HG02623 (cell line): ENCODE measurements around the gene LRTM2.

Source experiments
- ATAC-seq: cut with Tn5 transposase; IDR thresholded peaks from one replicate; pipeline ENCODE4 v1.9.1; 2021; ENCODE audit warnings: moderate library complexity; ENCODE audit not compliant: unreplicated experiment

LRTM2 gene

GRCh38 chr12:1829306-1829900, 9.0 kb downstream of the LRTM2 start:
- ATAC-seq, result no peak

DNA sequence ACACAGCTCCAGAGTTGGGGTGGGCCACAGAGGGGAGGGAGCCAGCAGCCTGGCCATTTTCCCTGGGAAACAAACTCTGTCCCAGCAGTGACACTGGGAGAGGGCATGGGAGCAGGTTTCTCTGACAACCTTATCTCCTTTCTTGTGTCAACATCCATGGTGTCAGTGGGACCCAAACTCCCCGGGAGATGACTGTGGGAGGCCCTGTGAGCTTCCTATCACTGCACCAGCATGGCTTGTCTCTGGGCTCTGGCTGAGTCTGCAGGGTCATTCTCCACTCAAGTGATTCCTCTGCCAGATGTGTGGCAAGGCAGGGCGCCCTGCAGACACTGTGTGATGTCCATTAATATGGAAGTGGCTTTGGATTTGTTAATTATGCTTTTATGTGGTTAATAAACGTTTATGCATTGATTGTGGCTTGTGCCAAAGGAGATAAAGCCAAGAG, 10.1 kb downstream of the LRTM2 start:
- ATAC-seq, result no peak

- no peak for ATAC-seq
Observed at GRCh38 chr12:1830981-1831963, 10.9 kb downstream of the LRTM2 start.

GRCh38 chr12:1832801-1833595, 12.6 kb downstream of the LRTM2 start:
- ATAC-seq, result no peak

- no peak for ATAC-seq
Observed at GRCh38 chr12:1833596-1834028, 13.2 kb downstream of the LRTM2 start.

DNA sequence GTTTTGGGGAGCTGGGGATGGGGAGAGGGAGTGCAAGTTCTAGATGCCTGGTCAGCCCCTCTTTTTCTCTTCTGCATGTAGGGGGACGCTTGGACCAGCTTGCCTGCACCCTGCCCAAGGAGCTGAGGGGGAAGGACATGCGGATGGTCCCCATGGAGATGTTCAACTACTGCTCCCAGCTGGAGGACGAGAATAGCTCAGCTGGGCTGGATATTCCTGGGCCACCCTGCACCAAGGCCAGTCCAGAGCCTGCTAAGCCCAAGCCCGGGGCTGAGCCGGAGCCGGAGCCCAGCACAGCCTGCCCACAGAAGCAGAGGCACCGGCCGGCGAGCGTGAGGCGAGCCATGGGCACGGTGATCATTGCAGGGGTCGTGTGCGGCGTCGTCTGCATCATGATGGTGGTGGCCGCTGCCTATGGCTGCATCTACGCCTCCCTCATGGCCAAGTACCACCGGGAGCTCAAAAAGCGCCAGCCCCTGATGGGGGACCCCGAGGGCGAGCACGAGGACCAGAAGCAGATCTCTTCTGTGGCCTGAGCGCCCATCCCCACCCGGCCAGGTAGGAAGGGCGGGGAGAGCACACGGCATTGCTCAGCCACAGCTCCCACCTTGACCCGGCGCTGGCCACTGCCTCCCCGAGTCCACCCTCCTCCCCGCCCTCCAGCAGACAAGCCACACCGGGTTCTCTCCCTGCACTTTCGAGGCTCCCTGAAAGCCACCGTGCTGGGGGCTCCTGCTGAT, 14.0 kb downstream of the LRTM2 start:
- ATAC-seq, result no peak

DNA sequence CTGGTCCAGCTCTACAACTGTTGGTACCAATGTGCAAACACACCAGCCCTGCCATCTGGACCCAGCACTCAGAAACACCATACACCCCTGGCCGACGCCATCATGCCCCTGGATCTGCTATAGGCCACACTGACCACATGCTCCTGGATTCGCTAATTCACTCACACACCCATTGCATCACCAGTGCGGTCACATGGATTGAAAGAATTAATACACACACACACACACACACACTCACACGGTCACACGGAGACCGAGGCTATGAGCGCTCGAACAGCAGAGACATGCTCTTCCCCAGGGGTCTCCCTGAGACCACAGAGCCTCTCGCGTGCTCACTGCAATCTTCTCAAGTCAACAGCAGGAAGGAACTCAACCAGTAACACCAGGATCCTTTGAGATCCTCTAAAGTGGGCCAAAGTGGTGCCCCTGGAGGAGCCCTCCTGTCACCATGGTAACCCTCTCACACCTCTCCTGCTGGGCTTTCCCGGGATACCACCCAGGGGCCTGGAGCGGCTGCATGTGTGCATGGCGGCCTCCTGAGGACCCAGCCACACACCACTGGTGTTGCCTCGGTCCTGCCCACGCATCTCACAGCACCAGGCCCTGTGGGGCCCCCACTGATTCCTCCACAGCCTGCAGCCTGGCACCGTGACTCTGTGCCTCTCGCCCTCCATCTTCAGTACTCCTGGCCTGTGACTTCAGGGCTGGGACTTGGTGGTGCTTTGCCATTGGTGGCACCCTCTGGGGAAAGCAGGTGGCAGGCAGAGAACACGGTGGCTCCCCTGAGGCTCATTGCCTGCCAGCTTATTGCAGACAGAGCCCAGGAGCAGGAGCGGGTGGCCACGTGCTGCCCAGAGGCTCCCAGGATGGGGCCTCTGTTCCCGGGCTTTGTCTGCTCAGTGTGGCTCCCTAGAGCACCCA, 15.1 kb downstream of the LRTM2 start:
- ATAC-seq, result no peak

- no peak for ATAC-seq
Observed at GRCh38 chr12:1836241-1836803, 16.0 kb downstream of the LRTM2 start.

DNA sequence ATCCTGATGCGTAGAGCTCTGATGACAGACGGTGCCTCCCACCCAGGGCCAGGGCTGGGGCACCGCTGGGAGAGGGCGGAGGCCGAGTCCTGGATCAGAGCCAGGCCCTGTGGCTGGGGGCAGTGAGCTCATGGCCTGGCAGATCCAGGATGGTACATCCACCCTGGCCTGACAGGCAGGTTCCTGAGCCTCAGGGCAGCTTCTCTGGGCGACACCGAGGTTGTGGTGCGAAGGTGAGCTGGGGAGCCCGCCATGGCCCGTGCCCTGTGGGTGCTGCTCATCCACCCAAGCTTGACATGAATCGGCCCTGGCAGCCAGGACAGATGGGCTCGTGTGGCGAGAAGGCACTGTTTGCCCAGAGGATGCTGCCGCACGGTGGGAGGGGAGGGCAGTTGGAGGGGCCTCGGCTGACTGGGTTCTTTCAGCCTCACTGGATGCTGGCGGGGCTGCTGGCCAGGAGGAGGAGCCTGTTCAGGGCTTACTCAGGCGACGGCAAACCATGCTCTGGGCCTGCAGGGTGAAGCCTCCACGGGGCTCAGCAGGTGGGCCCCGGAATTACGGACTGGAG, 16.6 kb downstream of the LRTM2 start:
- no peak for ATAC-seq

- no peak for ATAC-seq
Observed at GRCh38 chr12:1837541-1838204, 17.3 kb downstream of the LRTM2 start.

DNA sequence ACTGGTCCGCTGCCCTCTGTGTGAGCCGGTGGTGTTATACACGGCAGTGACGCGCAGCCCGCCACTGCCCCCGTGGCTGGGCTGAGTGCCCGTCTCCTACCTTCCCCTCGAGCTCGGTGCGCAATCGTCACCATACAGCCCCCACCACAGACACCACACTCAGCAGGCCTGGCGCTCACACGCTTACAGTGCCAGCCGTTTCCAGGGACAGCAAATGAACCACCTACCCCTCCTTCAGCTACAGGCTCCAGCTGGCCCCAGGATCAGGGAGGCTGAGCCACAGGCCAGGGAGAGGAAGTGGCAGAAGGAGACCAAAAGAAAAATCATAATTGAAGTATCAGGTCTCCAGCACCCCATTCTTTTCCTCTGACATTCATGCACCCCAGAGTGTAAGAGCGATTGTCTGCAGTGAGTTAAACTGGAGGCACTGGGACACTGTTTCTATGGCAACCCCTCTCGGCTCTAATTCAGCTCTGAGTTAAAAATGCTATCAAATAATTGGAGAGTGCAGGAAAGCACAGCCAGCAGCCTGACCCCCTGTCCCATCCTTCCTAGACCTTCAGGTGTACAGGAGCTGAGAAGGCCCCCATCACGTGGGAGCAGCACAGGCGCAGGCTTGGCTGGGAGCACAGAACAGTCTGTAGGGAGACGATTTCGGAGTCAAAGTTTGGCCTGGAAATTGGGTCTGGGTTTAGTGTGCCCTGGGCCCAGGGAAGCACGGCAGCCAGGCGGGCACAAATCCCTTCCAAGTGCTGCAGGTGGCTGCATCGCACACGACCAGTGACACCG, 18.0 kb downstream of the LRTM2 start:
- no peak for ATAC-seq

DNA sequence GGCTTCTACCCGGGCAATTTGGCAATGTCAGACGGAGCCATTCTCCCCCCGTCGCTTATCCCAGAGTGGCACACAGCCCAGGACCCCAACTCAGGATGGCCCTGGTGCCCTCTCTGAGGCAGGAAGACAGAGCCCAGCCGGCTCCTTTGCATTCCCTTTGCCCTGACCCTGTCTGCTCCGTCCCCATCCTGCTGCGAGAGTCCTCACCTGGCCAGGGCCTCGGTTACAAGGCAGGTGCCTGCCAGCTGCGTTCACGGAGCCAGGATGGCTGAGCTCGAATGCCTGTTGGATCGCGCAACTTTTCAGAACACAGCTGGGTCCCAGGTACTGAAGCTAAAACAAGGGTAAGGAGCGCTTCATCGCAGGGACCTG, 18.6 kb downstream of the LRTM2 start:
- no peak for ATAC-seq

DNA sequence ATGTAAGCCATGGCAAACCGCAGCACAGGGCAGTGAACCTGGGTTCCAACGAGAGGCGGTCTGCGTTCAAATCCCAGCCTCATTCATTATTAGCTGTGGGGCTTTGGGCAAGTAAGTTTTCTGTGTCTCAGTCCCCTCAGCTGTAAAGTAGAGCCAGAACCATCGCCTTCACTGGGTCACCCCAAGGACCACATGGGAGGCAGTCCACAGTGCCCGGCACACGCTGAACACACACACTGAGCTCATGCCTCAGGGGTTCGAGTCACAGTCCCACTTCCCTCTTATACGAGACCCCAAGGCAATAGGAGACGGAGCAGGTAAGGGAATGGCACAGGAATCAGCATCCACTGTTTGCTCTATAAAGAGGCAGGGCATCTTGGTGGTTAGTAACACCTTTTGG, 19.1 kb downstream of the LRTM2 start:
- no peak for ATAC-seq

DNA sequence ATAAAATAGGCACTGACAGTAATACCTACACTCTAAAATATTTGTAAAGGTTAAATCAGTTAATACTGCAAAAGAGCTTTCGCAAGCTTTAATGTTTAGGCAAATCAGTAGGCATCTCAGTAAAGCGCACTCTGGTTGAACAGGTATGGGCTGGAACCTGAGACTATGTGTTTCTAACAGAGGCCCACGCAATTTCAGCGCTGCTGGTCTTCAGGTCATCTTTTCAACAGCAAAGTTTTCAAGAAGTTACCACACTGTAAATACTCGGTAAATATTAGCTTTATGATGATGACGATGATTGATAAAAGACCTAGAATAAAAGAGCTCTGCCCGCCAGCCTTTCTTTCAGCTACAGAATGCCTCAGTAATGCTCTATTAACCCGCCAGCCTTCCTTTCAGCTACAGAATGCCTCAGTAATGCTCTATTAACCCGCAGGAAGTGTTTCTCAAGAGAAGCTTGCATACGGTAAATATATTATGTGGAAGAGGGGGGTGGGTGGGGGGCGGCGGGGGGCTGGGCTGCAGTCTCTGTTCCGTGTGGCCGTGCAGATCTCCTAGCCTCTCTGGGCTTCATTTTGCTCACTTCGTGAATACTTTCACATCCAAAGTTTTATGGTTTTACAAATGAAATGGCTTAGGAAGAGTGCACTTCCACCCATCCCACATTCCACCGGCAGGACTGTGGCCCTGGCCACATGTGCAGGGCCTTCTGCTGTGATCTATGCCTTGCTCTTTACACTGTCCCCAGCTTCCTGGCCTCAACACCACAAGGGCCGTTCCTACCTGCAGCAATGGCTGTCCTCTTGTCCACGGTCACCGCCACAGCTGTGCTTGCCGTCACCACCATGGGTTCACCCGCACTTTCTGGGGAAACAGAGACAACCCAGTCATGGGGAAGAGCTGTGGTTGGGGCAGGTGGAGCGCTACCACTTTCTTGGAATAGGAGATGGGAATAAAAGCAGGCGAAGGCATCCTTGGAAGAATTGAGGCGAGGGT, 19.9 kb downstream of the LRTM2 start:
- no peak for ATAC-seq

- no peak for ATAC-seq
Observed at GRCh38 chr12:1840981-1841425, 20.6 kb downstream of the LRTM2 start.

DNA sequence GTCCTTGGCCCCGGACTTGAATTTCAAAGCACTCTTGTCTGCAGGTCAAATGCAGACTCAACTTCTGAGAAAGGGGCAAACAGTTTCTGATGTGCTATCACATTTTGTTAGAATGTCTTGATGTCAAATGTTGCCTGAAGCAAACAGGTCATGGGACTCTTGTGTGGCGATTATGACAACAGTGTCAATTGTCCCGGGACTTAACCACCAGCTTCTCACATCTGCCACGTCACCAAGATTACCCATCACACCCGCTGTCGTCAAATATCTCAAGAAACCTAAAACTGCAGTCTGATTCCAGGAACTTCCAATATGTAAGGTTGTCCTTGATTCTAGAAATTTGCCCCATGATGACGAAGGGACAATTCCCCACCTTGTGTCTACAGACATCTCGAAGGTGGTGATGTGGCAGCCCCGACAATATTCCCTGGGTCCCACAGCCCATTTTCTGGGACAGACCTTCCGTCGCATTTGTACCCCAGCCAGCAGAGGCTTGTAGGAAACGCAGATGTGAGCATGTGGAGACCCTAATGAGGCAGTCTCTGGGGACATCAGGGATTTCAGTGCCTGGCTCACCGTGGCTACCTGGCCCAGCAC, 21.3 kb downstream of the LRTM2 start:
- ATAC-seq, result no peak
